ENCODE data around the gene ACCS.

- TF ChIP-seq, protein P1, sequence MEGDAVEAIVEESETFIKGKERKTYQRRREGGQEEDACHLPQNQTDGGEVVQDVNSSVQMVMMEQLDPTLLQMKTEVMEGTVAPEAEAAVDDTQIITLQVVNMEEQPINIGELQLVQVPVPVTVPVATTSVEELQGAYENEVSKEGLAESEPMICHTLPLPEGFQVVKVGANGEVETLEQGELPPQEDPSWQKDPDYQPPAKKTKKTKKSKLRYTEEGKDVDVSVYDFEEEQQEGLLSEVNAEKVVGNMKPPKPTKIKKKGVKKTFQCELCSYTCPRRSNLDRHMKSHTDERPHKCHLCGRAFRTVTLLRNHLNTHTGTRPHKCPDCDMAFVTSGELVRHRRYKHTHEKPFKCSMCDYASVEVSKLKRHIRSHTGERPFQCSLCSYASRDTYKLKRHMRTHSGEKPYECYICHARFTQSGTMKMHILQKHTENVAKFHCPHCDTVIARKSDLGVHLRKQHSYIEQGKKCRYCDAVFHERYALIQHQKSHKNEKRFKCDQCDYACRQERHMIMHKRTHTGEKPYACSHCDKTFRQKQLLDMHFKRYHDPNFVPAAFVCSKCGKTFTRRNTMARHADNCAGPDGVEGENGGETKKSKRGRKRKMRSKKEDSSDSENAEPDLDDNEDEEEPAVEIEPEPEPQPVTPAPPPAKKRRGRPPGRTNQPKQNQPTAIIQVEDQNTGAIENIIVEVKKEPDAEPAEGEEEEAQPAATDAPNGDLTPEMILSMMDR (IDR thresholded peaks at IDR 0.05): no peak
- TF ChIP-seq POLR2AphosphoS5 (IDR thresholded peaks at IDR 0.05): no peak
Measured at GRCh38 chr11:44057340-44057739, 8.7 kb upstream of the ACCS start.

Measured in breast epithelium (tissue), 3 donors.